ENCODE results near the gene ELF2.
"Not testable (repeated sequence)": the region's sequence is repeated elsewhere in the genome, so short reads cannot be mapped to it uniquely, and the experiment has no call there.

Gene ELF2

DNA sequence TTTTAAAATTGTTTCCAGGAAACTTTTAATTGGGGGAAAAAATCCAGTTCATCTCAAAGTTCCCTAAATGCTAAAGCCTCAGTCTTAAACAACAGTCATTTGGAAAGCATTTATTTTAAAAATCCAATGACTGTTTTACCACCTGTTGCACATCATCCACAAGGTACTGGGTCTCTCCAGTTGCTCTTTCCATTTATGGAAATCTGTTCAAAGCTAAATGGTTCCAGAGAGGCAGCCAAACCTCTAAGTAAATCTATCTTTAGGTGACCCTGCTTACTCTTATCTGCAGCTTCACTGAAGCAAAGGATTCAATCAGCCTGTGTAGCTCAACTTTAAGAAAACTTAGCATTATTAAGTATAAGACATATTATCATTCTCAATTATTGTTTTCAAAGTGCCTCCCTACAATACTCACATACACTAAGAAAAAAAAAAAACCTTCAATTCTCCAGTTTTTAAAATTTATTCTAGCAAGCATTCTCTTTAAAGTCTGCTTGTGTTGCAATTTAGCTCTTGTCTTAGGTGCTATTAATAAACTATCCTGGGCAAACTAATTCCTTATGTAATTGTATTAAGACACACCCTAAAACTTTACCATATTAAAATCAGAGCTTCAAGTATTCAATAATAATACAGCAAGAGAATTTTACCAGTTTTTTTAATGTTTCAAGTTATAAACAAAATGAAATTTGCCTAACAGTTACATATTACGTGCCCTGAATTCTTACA is 100.8 kb downstream of the ELF2 start:
- no peak for DNase-seq

DNA sequence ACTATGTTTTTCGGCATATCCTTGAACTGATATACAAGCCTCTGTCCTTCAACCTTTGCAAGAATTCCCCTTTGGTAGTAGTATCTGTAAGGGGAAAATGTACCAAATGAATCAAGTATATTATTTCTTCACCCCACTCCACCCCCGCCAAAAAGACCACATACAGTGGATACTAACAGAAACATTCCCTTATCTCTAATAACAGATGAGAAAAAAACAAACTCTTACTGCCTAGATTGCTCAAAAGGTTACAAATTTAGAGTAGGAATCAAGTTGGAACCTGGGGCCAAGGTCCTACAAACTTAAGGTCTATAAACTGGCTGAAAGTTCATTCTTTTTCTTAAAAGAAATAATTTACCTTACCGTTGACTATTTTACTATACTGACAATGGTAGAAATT is 116.4 kb downstream of the ELF2 start:
- DNase-seq: no peak

DNA sequence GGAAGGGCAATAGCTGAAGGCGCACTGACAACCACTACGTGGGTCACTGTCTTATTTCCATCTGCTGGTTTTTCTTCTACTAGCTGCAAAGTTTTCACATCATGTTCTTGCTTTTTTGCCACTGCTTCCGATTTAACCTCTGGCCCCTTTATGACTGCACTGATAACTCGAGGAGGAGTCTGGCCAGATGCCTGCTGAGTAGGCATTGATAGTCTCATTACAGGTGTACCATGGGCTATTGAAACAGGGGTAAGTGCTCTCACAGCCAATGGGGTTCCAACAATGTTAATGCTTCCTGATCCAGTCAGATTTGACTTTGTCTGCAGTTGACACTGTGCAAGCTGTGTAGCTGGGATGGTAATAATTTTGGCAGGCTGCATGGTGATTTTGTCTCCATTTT is 118.0 kb downstream of the ELF2 start:
- DNase-seq: not testable (repeated sequence)

DNA sequence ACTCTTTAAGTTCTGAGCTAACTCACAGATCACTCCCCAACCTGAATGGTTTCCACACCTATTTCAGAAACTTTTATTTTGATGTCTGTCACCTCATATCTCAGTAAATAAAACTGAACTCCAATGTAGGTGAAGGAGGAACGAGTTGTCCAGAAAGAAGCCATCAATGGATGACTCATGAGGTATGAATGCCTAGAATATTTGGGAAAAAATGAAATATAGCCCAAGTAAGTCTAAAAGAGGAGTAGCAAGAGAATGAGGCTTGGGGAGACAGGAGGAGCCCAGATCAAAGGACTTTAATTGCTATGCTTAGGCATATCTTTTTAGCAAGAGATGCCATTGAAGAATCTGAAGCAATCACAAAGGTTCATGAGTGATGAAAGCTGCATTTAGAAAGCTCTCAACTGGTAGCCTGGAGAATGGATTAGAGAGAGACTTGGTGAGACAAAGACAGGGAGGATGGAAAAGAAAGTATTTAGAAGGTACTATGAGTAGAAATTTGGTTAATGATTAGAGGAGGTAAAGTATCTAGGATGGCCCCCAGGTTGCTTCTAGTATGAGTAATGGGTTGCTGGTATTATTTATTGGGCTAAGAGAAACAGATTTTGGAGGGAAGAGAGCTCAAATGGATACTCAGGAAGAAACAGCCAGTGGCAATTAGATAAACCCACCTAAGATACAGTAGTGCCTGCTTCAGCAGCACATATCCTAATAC is 122.1 kb downstream of the ELF2 start:
- DNase-seq: no peak

DNA sequence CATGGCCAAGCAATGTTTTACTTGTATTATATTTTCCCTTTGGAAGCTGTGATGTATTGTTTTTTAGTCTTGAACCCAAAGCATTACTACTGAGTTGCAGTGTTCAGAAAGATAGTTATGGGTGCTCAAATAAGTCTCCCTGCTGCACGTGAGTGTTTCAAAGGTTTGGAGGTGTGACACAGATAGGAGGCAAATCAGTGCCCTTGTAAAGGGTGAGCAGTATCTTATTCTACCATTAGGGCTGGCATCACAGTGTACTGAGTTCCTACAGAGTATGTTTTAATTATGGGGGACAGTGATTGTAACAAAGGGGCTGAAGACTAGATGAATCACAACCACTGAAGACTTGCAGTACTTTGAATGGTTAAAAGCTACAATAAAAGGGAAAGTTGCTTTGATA is 123.1 kb downstream of the ELF2 start:
- no peak for DNase-seq

DNA sequence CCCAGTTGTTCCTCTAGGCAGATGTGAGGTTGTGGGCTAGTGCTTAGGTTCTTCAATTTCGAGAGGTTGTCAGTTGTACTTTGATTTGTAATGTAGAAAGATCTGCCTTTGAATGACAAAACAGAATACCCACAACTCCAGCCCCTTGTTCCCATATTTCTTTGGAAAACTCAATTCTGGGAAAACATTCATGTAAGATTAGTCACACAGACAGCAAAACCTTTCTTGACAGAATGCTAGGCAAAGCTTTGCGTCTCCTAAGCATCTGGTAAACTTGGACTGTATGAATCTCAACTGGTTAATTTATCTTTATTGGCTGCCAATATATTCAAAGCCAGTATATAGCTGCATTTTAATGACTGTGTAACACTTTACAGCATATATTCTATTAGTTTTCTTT is 126.6 kb downstream of the ELF2 start:
- no peak for DNase-seq

DNA sequence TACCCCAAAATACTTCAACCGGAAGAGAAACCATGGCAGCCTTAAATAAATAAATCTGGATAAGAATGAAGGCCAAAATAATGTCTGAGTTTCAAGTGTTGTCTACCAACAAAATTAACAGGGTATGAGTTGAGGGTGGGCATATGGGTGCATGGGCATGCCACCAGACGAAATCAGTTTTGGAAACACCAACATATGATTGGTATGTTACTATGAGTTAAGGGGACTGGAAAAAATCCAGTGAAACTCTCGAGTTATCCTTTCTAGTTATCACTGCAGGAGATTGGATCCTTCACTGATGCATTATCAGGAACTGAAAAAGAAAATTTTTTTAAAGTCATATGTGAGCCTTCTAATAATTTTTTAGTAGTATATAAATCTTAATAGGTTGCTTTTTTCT is 129.0 kb downstream of the ELF2 start:
- DNase-seq: no peak

DNA sequence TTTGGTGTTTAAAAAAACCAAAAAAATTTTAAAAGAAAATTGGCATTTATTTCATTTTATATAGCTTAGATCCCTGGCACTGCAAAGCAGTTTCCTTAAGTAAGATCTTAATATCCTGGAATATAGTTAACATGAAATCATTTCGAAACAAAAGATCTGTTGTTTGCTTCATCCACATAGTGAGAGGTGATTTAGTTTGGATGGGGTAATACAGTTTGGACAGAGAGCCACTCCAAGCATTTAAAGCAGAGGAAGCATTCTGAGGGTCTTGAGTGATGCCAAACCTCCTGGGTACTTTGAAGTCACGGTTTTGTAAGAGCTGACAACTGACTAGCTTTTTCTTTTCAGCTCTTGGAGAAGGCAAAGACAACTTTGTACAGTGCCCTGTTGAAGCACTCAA is 132.7 kb downstream of the ELF2 start:
- no peak for DNase-seq

DNA sequence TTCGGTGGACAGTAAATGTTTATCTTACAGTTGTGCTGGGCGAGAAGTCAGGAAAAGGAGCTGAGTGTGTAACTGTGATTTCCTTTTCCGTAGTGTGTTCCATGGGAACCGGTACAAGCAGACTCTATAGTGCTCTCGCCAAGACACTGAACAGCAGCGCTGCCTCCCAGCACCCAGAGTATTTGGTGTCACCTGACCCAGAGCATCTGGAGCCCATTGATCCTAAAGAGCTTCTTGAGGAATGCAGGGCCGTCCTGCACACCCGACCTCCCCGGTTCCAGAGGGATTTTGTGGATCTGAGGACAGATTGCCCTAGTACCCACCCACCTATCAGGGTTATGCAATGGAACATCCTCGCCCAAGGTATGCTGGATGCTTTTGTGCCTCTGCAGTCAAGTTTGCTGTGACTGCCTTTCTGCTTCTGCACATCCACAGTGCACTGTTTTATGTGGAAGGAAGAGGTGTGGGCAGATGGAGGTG is 134.0 kb downstream of the ELF2 start:
- DNase-seq: no peak

DNA sequence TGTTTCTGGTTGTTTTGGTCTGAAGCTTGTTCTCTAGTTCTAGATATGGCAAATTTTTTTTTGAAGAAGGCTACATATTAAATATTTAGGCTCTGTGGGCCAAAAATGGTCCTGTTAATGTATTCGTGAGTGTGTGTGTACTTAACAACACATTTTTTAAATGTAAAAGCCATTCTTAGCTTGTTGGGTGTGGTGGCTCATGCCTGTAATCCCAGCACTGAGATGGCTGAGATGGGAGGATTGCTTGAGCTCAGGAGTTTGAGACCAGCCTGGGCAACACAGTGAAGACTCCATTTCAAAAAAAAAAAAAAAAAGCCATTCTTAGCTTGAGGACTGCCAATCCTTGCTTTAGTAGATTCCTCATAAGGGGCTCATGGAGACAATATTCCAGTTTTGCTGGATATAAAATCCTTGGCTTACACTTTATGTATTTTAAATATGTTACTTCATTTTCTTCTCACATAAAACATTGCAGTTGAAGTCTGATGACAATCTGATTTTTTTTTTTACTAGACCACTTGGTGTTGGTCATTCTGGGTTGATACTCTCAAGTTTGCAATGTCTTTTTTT is 138.1 kb downstream of the ELF2 start:
- no peak for DNase-seq

DNA sequence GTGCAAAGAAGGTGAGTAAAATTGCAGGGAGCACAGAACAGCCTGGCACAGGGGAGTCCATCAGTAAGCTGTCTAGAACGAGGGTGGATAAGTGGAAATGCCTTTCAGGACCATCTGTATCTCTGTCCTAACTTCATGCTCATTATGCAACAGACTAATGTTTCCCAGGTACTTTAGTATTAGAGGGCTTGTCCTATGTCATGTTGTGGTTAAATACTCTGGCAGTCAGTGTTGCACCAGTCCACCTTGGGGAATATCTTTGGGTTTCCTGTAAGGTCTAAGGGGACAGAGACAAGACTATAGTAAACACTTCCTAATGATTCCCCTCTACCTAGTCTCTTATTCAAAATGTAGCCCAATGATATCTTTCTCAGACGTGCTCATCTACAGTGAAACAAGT is 140.1 kb downstream of the ELF2 start:
- DNase-seq: no peak

DNA sequence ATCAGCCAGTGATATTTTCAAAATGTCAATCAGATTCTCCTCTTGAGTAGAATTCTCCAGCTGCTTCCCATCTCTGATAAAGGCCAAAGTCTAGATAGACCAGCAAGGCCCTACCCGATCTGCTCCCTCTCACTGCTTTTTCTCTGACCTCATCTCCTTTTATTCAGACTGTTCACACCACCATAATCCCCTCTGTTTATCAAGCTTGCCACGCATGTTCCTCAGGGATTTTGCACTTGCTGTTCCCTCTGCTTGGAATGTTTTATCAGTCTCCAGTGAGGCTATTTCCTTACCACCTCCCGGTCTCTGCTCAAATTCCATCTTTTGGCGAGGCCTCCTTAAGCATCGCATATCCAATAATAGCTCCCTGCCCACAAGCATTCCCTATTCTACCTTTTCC is 141.4 kb downstream of the ELF2 start:
- no peak for DNase-seq

DNA sequence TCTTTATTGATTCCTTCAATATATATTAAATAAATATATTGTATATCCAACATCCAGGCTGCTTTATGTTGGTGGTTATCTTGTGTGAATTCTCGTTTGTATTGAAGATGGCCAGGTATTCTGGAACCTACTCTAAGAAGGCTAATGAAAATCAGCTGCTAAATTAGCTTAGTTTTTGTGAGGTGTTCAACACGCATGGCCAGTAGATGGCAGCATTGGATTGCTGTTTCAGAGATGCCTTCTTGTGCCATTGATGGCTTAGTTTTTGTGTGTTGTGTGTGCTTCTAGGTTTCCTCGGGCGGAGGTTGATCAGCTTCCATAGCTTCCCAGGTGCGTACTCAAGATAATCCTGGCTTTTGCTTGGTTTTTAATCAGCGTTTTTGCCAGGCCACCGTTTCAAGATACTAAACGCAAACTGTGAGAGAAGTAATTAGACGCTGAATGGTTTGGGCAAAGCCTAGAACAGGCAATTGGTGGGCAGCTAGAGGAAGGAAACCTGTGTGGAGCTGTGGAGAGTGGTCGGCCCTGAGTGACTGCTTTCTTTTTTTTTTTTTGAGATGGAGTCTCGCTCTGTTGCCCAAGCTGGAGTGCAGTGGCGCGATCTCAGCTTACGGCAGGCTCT is 146.3 kb downstream of the ELF2 start:
- DNase-seq: peak; percentile 84

DNA sequence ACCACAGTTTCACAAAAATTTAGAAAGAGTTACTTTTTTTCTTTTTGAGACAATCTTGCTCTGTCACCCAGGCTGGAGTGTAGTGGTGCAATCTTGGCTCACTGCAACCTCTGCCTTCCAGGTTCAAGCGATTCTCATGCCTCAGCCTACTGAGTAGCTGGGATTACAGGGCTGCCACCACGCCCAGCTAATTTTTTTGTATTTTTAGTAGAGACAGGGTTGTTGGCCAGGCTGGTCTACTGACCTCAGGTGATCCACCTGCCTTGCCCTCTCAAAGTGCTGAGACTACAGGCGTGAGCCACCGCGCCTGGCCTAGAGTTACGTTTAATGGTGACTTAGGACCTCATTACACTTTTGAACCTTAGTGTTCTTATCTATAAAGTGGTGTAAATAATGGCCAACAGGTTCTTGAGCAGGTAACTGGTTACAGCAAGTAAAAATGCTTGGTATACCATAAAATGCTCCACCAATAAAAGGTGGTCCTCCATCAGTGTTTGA is 147.1 kb downstream of the ELF2 start:
- not testable (repeated sequence) for DNase-seq

DNA sequence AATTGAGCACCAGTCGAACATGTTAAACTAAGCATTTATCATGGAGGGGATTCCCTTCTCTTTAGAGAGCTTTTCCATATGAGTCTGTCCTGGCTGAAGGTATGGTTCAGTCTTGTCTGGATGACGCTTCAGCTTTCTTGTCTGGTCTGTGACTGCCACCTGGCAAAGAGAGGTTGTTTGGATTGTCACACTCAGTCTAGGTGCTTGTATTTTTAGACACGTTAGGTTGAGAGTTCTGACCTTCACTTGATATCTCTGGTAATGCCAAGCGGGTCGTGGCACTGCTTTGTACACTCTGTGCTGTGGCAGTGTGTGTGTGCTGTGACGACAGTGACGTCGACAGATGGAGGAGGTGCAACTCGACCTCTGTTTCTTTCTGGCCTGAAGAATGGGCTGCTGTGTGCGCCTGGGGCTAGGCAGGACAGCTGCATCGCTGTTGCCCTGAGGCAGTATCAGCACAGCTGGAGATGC is 148.8 kb downstream of the ELF2 start:
- no peak for DNase-seq

DNA sequence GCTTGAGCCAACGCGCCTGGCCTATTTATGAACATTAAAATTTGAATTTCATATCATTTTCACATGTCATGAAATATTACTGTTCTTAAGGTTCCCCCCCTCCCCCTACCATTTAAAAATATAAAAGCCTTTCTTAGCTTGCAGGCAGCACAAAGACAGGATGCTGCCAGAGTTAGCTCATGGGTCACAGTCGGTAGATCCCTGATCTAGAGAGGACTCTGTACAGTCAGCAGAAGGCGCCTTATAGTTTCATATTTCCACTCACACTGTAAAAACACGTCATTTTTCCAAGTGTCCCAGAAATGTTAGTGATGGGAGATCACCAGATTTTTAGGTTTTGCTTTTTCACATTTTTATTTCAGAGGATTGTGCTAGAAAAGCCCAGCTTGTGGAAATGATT is 149.2 kb downstream of the ELF2 start:
- no peak for DNase-seq

DNA sequence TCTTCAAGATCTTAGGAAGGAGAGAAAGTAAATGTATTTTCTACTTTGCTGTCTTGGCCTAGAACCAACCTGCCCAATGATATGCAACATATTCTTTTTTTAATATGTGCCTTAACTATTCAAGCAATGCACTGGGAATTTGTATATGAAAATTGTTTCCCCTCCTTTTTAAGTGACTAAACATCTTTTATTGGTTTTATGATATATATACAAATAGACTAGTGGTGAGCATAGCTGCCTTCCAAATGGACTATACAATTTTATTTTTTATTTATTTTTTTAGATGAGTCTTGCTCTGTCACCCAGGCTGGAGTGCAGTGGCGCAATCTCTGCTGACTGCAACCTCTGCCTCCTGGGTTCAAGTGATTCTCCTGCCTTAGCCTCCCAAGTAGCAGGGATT is 151.2 kb downstream of the ELF2 start:
- DNase-seq: no peak

DNA sequence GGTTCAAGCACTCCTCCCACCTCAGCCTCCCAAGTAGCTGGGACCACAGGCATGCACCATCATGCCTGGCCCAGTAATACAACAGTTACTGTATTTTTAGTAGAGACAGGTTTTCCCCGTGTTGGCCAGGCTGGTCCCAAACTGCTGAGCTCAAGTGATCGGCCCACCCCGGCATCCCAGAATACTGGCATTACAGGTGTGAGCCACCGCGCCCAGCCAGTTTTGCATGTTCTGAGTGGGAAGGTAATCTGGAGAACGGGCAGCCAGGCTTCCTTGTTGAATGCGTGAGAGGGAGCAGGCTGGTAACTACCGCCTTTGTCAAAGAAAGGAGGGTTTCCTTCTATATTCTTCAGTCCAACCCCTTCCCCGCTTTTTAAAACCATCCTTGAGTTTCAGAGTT is 152.3 kb downstream of the ELF2 start:
- DNase-seq: no peak

DNA sequence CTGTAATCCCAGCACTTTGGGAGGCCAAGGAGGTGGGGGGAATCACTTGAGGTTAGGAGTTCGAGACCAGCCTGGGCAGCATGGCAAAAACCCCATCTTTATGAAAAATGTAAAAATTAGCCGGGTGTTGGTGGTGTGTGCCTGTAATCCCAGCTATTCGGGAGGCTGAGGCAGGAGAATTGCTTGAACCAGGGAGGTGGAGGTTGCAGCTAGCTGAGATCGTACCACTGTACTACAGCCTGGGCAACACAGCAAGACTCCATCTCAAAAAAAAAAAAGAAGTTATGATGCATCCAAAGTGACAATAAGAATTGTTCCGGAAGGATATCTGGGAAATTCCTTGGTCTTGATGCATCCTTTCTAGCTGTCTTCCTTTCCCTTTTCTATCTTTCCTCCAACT is 154.2 kb downstream of the ELF2 start:
- no peak for DNase-seq

DNA sequence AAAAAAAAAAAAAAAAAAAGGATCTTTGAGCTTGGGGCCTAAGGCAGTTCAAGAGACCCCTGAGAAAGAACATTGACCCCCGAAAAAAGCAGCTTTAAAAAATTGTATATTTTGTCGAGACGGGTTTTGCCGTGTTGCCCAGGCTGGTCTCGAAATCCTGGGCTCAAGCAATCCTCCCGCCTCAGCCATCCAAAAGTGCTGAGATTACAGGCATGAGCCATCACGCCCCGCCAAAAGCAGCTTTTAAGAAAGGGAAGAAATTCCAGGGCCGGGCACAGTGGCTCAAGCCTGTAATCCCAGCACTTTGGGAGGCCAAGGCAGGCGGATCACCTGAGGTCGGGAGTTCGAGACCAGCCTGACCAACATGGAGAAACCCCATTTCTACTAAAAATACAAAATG is 155.9 kb downstream of the ELF2 start:
- DNase-seq: not testable (repeated sequence)

DNA sequence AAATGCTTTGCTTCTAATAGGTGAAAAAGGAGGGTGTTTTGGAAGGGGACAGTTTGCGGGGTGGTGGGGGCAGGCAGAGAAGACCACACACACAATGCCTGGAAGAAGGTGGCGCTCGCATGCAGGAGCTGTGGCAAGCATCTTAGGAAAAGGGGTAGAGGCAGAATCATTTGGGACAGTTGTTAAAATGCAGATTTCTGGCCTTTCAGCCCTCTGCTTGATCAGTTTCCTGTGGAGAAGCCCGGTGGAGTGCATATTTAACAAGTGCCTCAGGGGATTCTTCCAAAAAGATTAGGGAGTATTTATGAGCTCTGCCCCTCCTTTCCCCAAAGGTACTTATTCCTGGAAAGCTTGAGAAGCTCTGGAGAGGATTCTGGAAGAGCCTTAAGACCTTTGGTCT is 156.6 kb downstream of the ELF2 start:
- no peak for DNase-seq

DNA sequence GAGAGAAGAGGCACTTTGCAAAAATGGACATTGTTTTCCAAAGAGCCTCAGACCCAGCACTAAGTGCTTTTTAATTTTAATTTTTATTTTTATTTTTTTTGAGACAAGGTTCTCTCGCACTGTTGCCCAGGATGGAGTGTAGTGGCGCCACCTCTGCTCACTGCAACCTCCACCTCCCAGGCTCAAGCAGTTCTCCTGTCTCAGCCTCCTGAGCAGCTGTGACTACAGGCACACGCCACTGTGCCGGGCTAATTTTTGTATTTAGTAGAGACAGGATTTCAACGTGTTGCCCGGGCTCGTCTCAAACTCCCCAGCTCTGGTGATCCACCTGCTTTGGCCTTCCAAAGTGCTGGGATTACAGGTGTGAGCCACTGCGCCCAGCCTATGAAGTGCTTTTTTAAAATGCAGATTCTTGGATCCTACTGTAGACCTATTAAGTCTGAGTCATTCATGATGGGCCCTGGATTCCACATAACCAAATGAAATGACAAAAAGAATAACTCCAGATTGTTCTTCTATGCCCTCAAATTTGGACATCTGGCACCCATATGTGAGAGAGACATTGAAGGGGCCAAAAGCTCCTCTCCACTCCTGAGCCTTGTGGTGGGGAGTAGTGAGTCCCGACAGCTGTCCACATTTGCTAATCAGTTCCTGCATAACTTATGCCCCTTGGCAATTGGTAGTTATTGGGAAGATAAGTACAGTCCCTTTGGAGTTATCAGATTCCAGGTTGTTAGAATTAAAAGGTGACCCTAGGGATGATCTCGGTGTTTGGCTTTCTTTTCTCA is 157.9 kb downstream of the ELF2 start:
- no peak for DNase-seq

DNA sequence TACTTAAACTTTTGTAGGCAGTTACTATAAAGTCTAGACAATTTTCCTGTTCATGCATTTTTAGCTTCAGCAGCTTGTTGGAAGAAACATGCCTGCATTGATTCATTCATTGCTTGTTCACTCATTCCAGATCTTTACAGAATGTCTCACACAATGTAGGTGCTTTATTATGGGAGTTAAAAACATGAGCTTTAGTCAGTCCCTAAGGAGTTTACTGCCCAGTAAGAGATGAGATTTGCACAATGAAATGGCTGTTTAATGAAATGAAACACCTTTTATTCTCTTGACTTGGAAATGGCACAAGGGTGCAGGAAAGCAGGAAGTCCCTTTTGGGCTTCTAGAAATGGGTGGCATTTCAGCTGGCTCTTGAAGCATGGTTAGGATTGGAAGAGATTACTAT is 158.5 kb downstream of the ELF2 start:
- DNase-seq: no peak
